GM12801 (cell line): Measurements from ENCODE around the gene SLX4IP.

ENCODE experiments used
- CTCF ChIP-seq: IDR thresholded peaks from one replicate; pipeline ENCODE4 v1.5.1; 2011; ENCODE audit warnings: control low read depth; ENCODE audit not compliant: insufficient read length; ENCODE audit errors: extremely low read depth

SLX4IP gene

DNA sequence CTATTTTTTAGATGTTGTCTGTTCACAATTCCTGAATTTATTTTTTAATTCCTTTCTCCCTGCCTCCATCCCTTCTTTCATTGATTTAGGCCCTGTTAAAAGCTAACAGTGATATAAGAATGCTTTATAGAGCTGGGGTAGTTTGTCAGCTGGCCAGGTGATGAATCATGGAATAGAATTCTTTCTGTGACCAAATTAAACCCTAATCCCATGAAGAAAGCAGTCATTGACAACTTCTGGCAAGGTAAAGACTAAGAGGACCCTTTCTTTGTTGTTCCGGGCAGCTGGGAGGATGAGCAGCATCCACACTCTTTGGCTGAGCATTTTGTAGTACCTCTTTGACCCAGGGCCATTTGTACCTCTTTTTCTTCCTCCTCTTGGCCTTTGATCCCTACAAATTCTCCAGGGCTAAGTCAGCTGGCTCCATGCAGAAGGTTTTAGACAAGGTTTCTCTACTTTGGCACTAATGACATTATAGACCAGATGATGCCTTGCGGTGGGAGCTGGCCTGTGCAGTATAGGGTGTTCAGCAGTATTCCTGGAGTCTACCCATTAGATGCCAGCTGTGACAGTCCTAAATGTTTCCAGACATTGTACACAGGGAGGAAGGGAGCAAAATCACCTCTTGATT is 102.9 kb downstream of the SLX4IP start:
- no peak for TF ChIP-seq CTCF

GRCh38 chr20:10538768-10539167 is 103.7 kb downstream of the SLX4IP start:
- no peak for TF ChIP-seq CTCF

- no peak for TF ChIP-seq CTCF
Measured at GRCh38 chr20:10539818-10540553, 104.9 kb downstream of the SLX4IP start.

DNA sequence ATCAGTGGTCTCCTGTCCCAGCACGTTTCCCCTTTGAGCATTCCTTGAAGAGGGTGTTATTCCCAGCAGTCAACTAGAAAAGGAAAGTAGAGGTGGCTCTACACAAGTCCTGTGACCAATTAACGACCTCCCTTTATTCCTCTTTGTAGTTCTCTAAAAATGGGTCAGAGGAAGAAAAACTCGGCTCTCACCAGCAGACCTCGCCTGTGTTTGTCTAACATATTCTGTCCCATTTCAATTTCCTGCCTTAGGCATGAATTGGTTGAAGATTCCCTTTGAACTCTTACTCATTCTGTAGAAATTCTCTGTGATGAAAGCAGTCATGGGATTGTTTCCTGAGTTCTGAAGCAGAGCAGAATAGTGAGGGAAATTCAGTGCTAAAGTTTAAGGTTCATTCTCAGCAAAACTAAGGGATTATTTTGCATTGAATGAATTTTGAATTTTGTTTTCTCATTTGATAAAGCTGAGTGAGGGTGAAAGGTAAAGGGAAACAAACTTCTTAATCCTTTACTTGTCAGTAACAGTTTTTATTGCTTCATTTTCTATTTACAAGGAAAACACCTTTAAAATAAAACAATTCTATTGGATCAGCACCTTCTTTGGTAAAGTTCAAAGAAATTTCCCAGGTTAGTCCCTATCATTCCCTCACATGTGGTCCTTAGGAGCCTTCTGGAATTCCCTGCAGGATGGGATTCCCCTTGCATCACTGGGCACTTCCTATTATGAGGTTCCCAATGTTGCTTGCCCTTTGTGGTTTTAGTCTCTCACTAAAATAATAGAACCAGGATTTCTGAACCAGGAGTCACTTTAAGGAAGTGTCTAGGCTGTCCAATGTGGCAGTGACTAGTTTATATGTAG is 105.8 kb downstream of the SLX4IP start:
- TF ChIP-seq CTCF = no peak

- TF ChIP-seq CTCF = no peak
Measured at GRCh38 chr20:10541668-10542411, 106.7 kb downstream of the SLX4IP start.

- no peak for TF ChIP-seq CTCF
Measured at GRCh38 chr20:10542442-10542841, 107.3 kb downstream of the SLX4IP start.

DNA sequence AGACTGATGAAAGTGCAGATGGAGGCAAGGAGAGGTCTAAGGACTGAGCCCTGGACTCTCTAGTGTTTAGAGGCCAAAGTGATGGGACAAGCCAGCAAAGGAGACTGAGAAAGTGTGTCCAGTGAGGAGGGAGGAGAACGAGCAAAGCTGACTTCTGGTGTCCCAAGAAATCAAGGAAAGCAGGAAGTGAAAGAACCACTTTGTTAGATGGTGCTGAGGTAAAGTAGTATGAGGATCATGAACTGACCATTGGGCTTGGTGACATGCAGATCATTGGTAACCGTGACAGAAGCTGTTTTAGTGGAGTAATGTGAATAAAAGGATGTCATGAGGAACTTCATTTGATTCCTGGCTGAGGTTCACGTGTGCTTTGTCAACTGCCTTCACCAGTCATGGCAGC is 108.4 kb downstream of the SLX4IP start:
- no peak for TF ChIP-seq CTCF
